OCI-LY7 (cell line): ENCODE measurements around the gene GAS1.

ENCODE experiments used
- EZH2phosphoT487 ChIP-seq: fragments of 200-600 bp; sonication (generic); IDR thresholded peaks from 2 replicates; pipeline ENCODE4 v1.6.1; 2018; ENCODE audit warnings: low read depth, borderline replicate concordance, mild to moderate bottlenecking, mixed run types, antibody characterized with exemption, low read length, moderate library complexity, mixed read lengths
- TF ChIP-seq, protein P1 (sequence below): fragments of 200-600 bp; sonication (generic); conservative IDR thresholded peaks from 2 replicates; pipeline ENCODE4 v1.5.1; 2014; ENCODE audit warnings: mild to moderate bottlenecking, antibody characterized with exemption, low read length, moderate library complexity, mixed read lengths

DNA sequence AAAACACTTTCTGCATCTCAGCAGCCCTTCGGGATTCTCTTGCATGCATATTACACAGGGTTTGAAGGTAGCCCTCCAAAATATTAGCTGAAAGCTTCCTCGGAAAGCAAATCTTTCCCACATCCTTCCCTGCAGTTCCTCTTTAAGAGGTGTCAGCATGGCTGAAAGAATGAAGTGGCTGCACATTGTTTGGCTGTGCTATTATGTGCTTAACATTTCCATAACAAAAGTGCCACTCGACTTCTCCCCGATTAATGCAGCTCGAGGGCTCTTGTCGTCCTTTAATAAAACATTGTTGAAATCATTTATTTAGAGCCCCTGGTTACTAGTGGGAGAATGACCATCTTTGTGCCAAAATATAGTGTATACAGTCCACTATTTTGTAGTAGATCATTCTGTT, 6.5 kb downstream of the GAS1 start:
- TF ChIP-seq, protein P1, sequence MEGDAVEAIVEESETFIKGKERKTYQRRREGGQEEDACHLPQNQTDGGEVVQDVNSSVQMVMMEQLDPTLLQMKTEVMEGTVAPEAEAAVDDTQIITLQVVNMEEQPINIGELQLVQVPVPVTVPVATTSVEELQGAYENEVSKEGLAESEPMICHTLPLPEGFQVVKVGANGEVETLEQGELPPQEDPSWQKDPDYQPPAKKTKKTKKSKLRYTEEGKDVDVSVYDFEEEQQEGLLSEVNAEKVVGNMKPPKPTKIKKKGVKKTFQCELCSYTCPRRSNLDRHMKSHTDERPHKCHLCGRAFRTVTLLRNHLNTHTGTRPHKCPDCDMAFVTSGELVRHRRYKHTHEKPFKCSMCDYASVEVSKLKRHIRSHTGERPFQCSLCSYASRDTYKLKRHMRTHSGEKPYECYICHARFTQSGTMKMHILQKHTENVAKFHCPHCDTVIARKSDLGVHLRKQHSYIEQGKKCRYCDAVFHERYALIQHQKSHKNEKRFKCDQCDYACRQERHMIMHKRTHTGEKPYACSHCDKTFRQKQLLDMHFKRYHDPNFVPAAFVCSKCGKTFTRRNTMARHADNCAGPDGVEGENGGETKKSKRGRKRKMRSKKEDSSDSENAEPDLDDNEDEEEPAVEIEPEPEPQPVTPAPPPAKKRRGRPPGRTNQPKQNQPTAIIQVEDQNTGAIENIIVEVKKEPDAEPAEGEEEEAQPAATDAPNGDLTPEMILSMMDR: no peak
- TF ChIP-seq EZH2phosphoT487: no peak
